Colonic mucosa (tissue), 4 donors: ENCODE data around the gene FKBP1C. TPM values are rescaled to one million over a fixed set of nuclear protein-coding genes. Genes with fewer than 3 reads are reported as not detected.

Experiments used
- DNase-seq: peaks from one replicate; pipeline ENCODE4 v3.0.0-alpha.2; 2020
- H3K27ac ChIP-seq: fragments of 200-600 bp; one replicate; pipeline ENCODE4 v1.8.0; 2021
- H3K27me3 ChIP-seq: fragments of 200-600 bp; one replicate; pipeline ENCODE4 v1.8.0; 2021
- H3K36me3 ChIP-seq: fragments of 200-600 bp; one replicate; pipeline ENCODE4 v1.8.0; 2021
- H3K4me1 ChIP-seq: fragments of 200-600 bp; one replicate; pipeline ENCODE4 v1.8.0; 2021; ENCODE audit warnings: mild to moderate bottlenecking
- H3K4me3 ChIP-seq: fragments of 200-600 bp; one replicate; pipeline ENCODE4 v1.8.0; 2021
- H3K9ac ChIP-seq, 2 donors: one replicate each; pipeline ENCODE4 v1.7.0; 2013; ENCODE audit warnings: control low read depth in 2 of 2, low read depth in 2 of 2, low read length in 2 of 2
- H3K9me3 ChIP-seq: fragments of 200-600 bp; one replicate; pipeline ENCODE4 v1.8.0; 2021
- intact Hi-C: fragments of 100-400 bp; cut with DNase I; formaldehyde crosslinking; loops from one replicate; pipeline ENCODE4 v1.14.1; 2022
- total RNA-seq, 2 donors: library from RNA; stranded (reverse); fragmentation: NEBNext Ultra II Directional in 1 of 2; extraction: Animal tissue kit (Norgen Biotek cat#: 25700) in 1 of 2; gene quantifications; one replicate each; pipeline ENCODE4 v1.2.1, GENCODE V29; 2021
- TF ChIP-seq, protein P1 (sequence below): fragments of 200-600 bp; IDR thresholded peaks from one replicate; pipeline ENCODE4 v1.8.0; 2022; ENCODE audit warnings: antibody characterized with exemption, mild to moderate bottlenecking
- donor health status: healthy.
- donor health status: DM: no; HTN: no; CAD: no.
- donor health status: DM: no; HTN: no; CAD: no.

The FKBP1C gene
- total RNA-seq, 2 donors from 2014 or later: 1.0 to 1.8 TPM

DNA sequence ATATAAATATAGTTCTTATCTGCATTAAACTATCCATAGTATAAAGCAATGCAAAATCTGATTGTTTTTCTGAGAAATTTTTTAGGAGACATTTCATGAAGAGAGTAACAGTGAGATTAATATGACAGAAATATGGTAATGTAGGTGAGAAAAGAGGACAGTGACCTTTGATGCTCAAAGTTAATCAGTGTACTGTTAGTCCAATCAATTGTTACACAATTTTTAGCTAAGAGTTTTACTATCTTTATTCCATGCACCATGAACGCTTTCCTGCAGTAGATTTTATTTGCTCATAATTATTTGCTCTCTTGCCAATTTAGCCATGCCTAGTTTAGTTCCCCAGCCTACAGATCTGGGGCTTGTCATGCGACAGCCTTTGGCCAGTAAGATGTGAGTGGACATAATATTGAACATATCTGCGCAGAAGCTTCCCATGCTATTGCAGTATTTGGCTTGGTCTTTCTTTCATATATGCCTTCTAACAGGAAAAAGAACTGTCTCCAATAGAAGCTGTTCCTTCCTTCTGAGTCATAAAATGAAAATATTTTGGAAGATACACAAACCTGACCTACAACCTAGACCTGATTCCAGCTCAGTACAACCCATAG is 38.7 kb downstream of the FKBP1C start:
- H3K27me3 ChIP-seq: no peaks in the 10 kb centered on the region
- intact Hi-C loops: no loop called here
- TF ChIP-seq, protein P1, sequence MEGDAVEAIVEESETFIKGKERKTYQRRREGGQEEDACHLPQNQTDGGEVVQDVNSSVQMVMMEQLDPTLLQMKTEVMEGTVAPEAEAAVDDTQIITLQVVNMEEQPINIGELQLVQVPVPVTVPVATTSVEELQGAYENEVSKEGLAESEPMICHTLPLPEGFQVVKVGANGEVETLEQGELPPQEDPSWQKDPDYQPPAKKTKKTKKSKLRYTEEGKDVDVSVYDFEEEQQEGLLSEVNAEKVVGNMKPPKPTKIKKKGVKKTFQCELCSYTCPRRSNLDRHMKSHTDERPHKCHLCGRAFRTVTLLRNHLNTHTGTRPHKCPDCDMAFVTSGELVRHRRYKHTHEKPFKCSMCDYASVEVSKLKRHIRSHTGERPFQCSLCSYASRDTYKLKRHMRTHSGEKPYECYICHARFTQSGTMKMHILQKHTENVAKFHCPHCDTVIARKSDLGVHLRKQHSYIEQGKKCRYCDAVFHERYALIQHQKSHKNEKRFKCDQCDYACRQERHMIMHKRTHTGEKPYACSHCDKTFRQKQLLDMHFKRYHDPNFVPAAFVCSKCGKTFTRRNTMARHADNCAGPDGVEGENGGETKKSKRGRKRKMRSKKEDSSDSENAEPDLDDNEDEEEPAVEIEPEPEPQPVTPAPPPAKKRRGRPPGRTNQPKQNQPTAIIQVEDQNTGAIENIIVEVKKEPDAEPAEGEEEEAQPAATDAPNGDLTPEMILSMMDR: no peak
- no peaks in the 10 kb centered on the region for H3K36me3 ChIP-seq
- H3K4me3 ChIP-seq: no peak overlapping the region
- no peak overlapping the region for H3K9ac ChIP-seq
- H3K9me3 ChIP-seq: no peaks in the 10 kb centered on the region
- no peaks in the 10 kb centered on the region for H3K4me1 ChIP-seq
- no peak overlapping the region for H3K27ac ChIP-seq
- DNase-seq: no peak

DNA sequence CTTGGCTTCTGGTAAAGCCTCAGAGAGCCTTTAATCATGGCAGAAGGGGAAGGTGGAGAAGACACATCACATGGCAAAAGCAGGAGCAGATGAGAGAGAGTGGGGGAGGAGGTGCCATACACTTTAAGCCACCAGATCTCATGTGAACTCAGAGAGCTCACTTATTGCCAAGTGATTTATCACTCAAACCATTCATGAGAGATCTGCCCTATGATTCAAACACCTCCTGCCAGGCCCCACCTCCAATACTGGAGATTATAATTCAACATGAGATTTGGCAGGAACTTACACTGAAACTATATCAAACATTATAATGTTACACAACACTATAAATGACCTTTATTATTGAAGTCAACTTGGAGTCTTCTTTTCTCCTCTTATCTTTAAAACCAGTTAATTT is 47.9 kb downstream of the FKBP1C start:
- Histone ChIP-seq H3K27me3 (no peaks in the 10 kb centered on the region), H3K9me3 (no peaks in the 10 kb centered on the region), H3K27ac (no peak overlapping the region), H3K4me1 (no peaks in the 10 kb centered on the region), H3K9ac (no peak overlapping the region), H3K4me3 (no peak overlapping the region), H3K36me3 (no peaks in the 10 kb centered on the region)
- no peak for DNase-seq
- intact Hi-C loops: no loop called here
- TF ChIP-seq, protein P1: no peak

DNA sequence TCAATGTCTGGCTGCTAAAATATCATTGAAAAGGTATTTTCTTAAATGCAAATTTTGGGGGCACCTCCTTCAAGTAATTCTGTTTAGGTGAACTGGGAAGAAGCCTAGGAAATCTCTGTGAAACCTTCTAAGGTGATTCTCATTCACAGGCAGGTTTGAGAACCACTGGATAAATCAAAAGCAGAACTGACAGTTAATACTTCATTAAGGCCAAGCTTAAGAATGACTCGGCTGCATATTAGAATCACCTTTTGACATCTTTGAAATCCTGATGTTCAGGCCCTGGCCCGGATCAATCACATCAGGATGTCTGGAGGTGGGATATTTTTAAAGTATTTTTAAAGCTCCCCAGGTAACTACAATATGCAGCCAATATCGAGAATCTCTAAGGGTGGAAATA is 50.6 kb downstream of the FKBP1C start:
- Histone ChIP-seq H3K36me3 (no peaks in the 10 kb centered on the region), H3K9ac (no peak overlapping the region), H3K4me3 (no peak overlapping the region), H3K4me1 (no peaks in the 10 kb centered on the region), H3K9me3 (no peaks in the 10 kb centered on the region), H3K27me3 (no peaks in the 10 kb centered on the region), H3K27ac (no peak overlapping the region)
- TF ChIP-seq, protein P1: no peak
- intact Hi-C loops: loop anchor here (10.0 kb wide), 1 partner anchor 197 kb away; no protein-coding TSS in a partner anchor
- no peak for DNase-seq

Other genes starting within 250 kb of the FKBP1C start
- 10 to 100 TPM in 1 of 2 donors, under 1 TPM in 1; 0.11 to 13.2 TPM for gene LGSN, start 108.5 kb downstream of the FKBP1C start, total RNA-seq